Activated CD8-positive, alpha-beta memory T cell treated with anti-CD3 and anti-CD28 coated beads, Interleukin-2, amount 10 ng/mL, durations not matched to agents 7 days and 5 days (primary cell): ENCODE data around the gene COL17A1. TPM values are rescaled to one million over a fixed set of nuclear protein-coding genes. Genes with fewer than 3 reads are reported as not detected.

Experiments used
- ATAC-seq: fragments of 150-1000 bp; cut with Tn5 transposase; one replicate; pipeline ENCODE4 v1.10.0; 2021; ENCODE audit warnings: moderate library complexity
- CTCF ChIA-PET: fragments of 350-600 bp; sonication (Branson Sonifier 250); formaldehyde crosslinking; loops from one replicate; lab custom pipeline; 2021; ENCODE audit warnings: antibody characterized with exemption; lab: Charles Lee
- DNase-seq: peaks from one replicate; pipeline ENCODE4 v3.0.0-alpha.2; 2020
- H3K27ac Mint-ChIP-seq: one replicate; pipeline ENCODE4 v1.8.0; 2021; ENCODE audit warnings: mild to moderate bottlenecking, mixed read lengths
- H3K27me3 Mint-ChIP-seq: one replicate; pipeline ENCODE4 v1.8.0; 2021; ENCODE audit warnings: mixed read lengths
- H3K36me3 Mint-ChIP-seq: one replicate; pipeline ENCODE4 v1.8.0; 2021; ENCODE audit warnings: mild to moderate bottlenecking, mixed read lengths
- H3K4me1 Mint-ChIP-seq: one replicate; pipeline ENCODE4 v1.8.0; 2021; ENCODE audit warnings: mixed read lengths
- H3K4me3 Mint-ChIP-seq: one replicate; pipeline ENCODE4 v1.8.0; 2021; ENCODE audit warnings: mild to moderate bottlenecking, moderate library complexity, mixed read lengths
- H3K9me3 Mint-ChIP-seq: one replicate; pipeline ENCODE4 v1.8.0; 2022; ENCODE audit warnings: low read depth, mixed read lengths
- total RNA-seq, 2 experiments: library from RNA; stranded (reverse); gene quantifications; one replicate each; pipeline ENCODE4 v1.2.3, GENCODE V29; 2021

The COL17A1 gene
- total RNA-seq, 2 experiments from 2014 or later = not detected

GRCh38 chr10:104113376-104113956 lies 27.8 kb upstream of the COL17A1 start:
- ATAC-seq = no peak
- peaks cover 9% of the 10 kb centered on the region for H3K4me1 Mint-ChIP-seq
- H3K9me3 Mint-ChIP-seq = no peaks in the 10 kb centered on the region
- H3K36me3 Mint-ChIP-seq = no peaks in the 10 kb centered on the region
- DNase-seq = no peak
- no peak overlapping the region for H3K27ac Mint-ChIP-seq
- H3K4me3 Mint-ChIP-seq = no peak overlapping the region
- CTCF ChIA-PET = interaction anchor here (1.2 kb wide), 1 partner anchor 9 kb away, joined by 4 read pairs; the partner anchor contains the start of gene SFR1
- peaks cover 21% of the 10 kb centered on the region for H3K27me3 Mint-ChIP-seq

DNA sequence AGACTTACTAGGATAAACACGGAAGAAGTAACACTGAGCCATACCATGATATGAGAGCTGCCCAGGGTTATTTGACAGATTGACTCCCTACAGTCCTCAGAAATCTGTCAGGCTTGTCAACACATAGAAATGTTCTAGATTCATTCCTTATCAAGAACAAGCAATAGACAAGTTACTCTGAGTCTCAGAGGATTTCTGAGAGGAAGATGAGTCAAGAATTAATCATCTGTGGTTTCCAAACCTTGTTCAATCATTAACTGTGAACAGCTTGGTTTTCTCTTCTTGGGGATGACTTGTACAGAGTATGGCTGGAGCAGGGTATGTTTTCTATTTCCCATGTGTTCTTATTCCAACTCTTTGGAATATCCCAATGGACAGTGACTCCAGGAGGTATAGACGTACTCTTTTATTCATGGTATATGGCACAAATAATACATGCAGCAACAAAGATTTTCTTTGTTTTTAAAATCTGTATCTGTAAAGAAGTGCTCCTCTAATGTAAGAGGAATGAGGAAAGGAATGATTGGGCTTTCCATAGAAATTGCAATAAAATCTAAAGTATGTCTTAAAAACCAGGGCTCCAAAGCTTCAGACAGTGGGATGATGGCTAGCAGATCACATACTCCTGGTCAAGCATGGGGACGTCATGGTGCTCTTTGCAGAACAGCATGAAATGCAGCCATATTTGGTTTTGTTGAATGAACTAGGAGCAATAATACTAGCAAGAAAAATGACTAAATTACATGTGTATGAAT lies 24.4 kb upstream of the COL17A1 start:
- no peak for DNase-seq
- no peak overlapping the region for H3K4me3 Mint-ChIP-seq
- H3K27me3 Mint-ChIP-seq = peaks cover 14% of the 10 kb centered on the region
- CTCF ChIA-PET = interaction anchor here (1.9 kb wide), 1 partner anchor 11 kb away, joined by 6 read pairs; the partner anchor contains the start of gene SFR1
- H3K27ac Mint-ChIP-seq = no peak overlapping the region
- no peaks in the 10 kb centered on the region for H3K9me3 Mint-ChIP-seq
- H3K36me3 Mint-ChIP-seq = no peaks in the 10 kb centered on the region
- peaks cover 9% of the 10 kb centered on the region for H3K4me1 Mint-ChIP-seq
- ATAC-seq = peak; percentile 36

GRCh38 chr10:104104926-104105325 lies 19.2 kb upstream of the COL17A1 start:
- Mint-ChIP-seq H3K27ac (no peak overlapping the region), H3K36me3 (no peaks in the 10 kb centered on the region), H3K4me3 (no peak overlapping the region), H3K27me3 (peaks cover 10% of the 10 kb centered on the region), H3K4me1 (peaks cover 7% of the 10 kb centered on the region), H3K9me3 (no peaks in the 10 kb centered on the region)
- DNase-seq (no peak), ATAC-seq (no peak)
- CTCF ChIA-PET = interaction anchor here (1.0 kb wide), 1 partner anchor 16 kb away, joined by 3 read pairs; no protein-coding TSS in a partner anchor

- DNase-seq (no peak), ATAC-seq (no peak)
- Mint-ChIP-seq H3K27me3 (peaks cover 10% of the 10 kb centered on the region), H3K4me1 (peaks cover 4% of the 10 kb centered on the region), H3K36me3 (no peaks in the 10 kb centered on the region), H3K4me3 (no peak overlapping the region), H3K27ac (no peak overlapping the region), H3K9me3 (no peaks in the 10 kb centered on the region)
- CTCF ChIA-PET = interaction anchor here (1.0 kb wide), 1 partner anchor 15 kb away, joined by 3 read pairs; no protein-coding TSS in a partner anchor
Measured at GRCh38 chr10:104104418-104104817, 18.7 kb upstream of the COL17A1 start.

- H3K27me3 Mint-ChIP-seq = peaks cover 11% of the 10 kb centered on the region
- CTCF ChIA-PET = interaction anchor here (1.0 kb wide), 1 partner anchor 15 kb away, joined by 3 read pairs; no protein-coding TSS in a partner anchor
- no peak overlapping the region for H3K27ac Mint-ChIP-seq
- DNase-seq (no peak), ATAC-seq (no peak)
- no peaks in the 10 kb centered on the region for H3K9me3 Mint-ChIP-seq
- H3K4me1 Mint-ChIP-seq = peaks cover 4% of the 10 kb centered on the region
- H3K36me3 Mint-ChIP-seq = no peaks in the 10 kb centered on the region
- H3K4me3 Mint-ChIP-seq = no peak overlapping the region
Measured at GRCh38 chr10:104103956-104104355, 18.3 kb upstream of the COL17A1 start.

GRCh38 chr10:104101902-104102301 lies 16.2 kb upstream of the COL17A1 start:
- CTCF ChIA-PET = no interaction called here

GRCh38 chr10:104100795-104101194 lies 15.1 kb upstream of the COL17A1 start:
- no peak for ATAC-seq
- Mint-ChIP-seq H3K4me3 (no peak overlapping the region), H3K27ac (no peak overlapping the region), H3K36me3 (no peaks in the 10 kb centered on the region), H3K4me1 (peaks cover 4% of the 10 kb centered on the region), H3K27me3 (peaks cover 15% of the 10 kb centered on the region), H3K9me3 (no peaks in the 10 kb centered on the region)
- CTCF ChIA-PET = interaction anchor here (1.2 kb wide), 1 partner anchor 19 kb away, joined by 5 read pairs; no protein-coding TSS in a partner anchor
- no peak for DNase-seq

More at GRCh38 chr10:104101902-104102301, 16.2 kb upstream of the COL17A1 start:
- Mint-ChIP-seq H3K4me3 (no peak overlapping the region), H3K9me3 (no peaks in the 10 kb centered on the region), H3K27me3 (peaks cover 15% of the 10 kb centered on the region), H3K4me1 (peaks cover 4% of the 10 kb centered on the region), H3K36me3 (no peaks in the 10 kb centered on the region), H3K27ac (no peak overlapping the region)
- DNase-seq = no peak
- no peak for ATAC-seq

GRCh38 chr10:104099941-104100340 lies 14.3 kb upstream of the COL17A1 start:
- DNase-seq (no peak), ATAC-seq (no peak)
- Mint-ChIP-seq H3K4me1 (peaks cover 4% of the 10 kb centered on the region), H3K36me3 (no peaks in the 10 kb centered on the region), H3K9me3 (no peaks in the 10 kb centered on the region), H3K27me3 (peaks cover 15% of the 10 kb centered on the region), H3K4me3 (no peak overlapping the region), H3K27ac (no peak overlapping the region)
- CTCF ChIA-PET = interaction anchor here (0.7 to 1.2 kb wide), 2 partner anchors 18 to 22 kb away, joined by 3 to 5 read pairs; partner anchors contain the start of gene SFR1

DNA sequence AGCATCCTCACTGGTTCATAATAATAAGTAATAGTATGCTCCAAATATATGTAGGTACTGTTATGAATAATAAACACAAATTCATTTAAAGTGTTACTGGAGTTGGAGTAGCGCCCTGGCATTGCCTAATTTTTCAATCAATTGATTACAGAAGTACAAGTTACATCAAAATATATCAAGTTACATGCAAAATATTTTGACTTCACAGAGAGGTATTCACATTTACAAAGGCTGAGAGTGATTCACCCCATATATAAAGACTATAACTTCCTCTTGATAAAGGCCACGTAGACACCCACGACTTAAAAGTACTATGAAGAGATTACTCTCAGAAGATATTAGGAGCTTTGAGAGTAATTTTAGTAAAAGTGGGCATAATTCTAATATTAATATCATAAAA lies 13.6 kb upstream of the COL17A1 start:
- Mint-ChIP-seq H3K9me3 (no peaks in the 10 kb centered on the region), H3K4me1 (peaks cover under 1% of the 10 kb centered on the region), H3K27me3 (peaks cover 15% of the 10 kb centered on the region), H3K36me3 (no peaks in the 10 kb centered on the region), H3K4me3 (no peak overlapping the region), H3K27ac (no peak overlapping the region)
- CTCF ChIA-PET = interaction anchor here (0.6 kb wide), 1 partner anchor 216 kb away, joined by 4 read pairs; no protein-coding TSS in a partner anchor
- DNase-seq = no peak
- no peak for ATAC-seq

GRCh38 chr10:104098358-104098925 lies 12.8 kb upstream of the COL17A1 start:
- Mint-ChIP-seq H3K4me3 (no peak overlapping the region), H3K27ac (no peak overlapping the region)

GRCh38 chr10:104096692-104097091 lies 11.0 kb upstream of the COL17A1 start:
- Mint-ChIP-seq H3K4me3 (no peak overlapping the region), H3K27me3 (peaks cover 9% of the 10 kb centered on the region), H3K27ac (no peak overlapping the region), H3K4me1 (no peaks in the 10 kb centered on the region), H3K9me3 (no peaks in the 10 kb centered on the region), H3K36me3 (no peaks in the 10 kb centered on the region)
- CTCF ChIA-PET = no interaction called here
- DNase-seq (no peak), ATAC-seq (no peak)

More at GRCh38 chr10:104098358-104098925, 12.8 kb upstream of the COL17A1 start:
- Mint-ChIP-seq H3K4me1 (no peaks in the 10 kb centered on the region), H3K9me3 (no peaks in the 10 kb centered on the region), H3K36me3 (no peaks in the 10 kb centered on the region), H3K27me3 (peaks cover 15% of the 10 kb centered on the region)
- CTCF ChIA-PET = interaction anchor here (1.0 kb wide), 1 partner anchor 23 kb away, joined by 6 read pairs; the partner anchor contains the start of gene SFR1
- ATAC-seq (no peak), DNase-seq (no peak)

DNA sequence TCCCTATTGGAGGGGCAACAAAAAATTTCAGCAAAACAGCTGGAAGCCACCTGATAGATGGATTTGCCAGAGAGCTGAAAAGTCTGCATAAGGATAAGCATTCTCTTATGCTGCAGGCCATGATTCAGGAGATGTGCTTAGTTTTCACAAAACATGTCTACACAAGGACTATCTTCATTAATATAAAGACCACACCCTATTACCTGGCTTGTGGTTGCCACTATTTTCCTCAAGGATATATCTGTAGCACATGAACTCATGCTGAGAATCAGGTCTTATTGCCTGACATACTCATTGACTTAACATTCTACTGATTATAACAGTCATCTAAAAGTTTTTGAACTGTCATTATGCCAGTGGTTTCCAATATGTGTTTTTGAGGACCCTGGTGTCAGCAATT lies 7.1 kb upstream of the COL17A1 start:
- Mint-ChIP-seq H3K36me3 (no peaks in the 10 kb centered on the region), H3K27ac (no peak overlapping the region), H3K4me3 (no peak overlapping the region), H3K4me1 (no peaks in the 10 kb centered on the region), H3K9me3 (no peaks in the 10 kb centered on the region), H3K27me3 (peaks cover 3% of the 10 kb centered on the region)
- CTCF ChIA-PET = no interaction called here
- DNase-seq = no peak
- no peak for ATAC-seq

GRCh38 chr10:104090611-104091010 lies 4.9 kb upstream of the COL17A1 start:
- H3K27me3 Mint-ChIP-seq = no peaks in the 10 kb centered on the region
- no peaks in the 10 kb centered on the region for H3K36me3 Mint-ChIP-seq
- no peaks in the 10 kb centered on the region for H3K9me3 Mint-ChIP-seq

More at GRCh38 chr10:104090611-104091010, 4.9 kb upstream of the COL17A1 start:
- ATAC-seq = no peak
- Mint-ChIP-seq H3K27ac (no peak overlapping the region), H3K4me1 (no peaks in the 10 kb centered on the region), H3K4me3 (no peak overlapping the region)
- no peak for DNase-seq
- CTCF ChIA-PET = no interaction called here
